HG03354 (cell line): ENCODE data around the gene ZNF697.
A peak's percentile ranks its signal among the peaks of the same experiment; 100 is the strongest.
"Not testable (repeated sequence)": the region's sequence is repeated elsewhere in the genome, so short reads cannot be mapped to it uniquely, and the experiment has no call there.

Experiments
- ATAC-seq: cut with Tn5 transposase; IDR thresholded peaks from one replicate; pipeline ENCODE4 v1.9.1; 2021; ENCODE audit warnings: mild to moderate bottlenecking; ENCODE audit not compliant: unreplicated experiment, poor library complexity, severe bottlenecking

ZNF697 gene

DNA sequence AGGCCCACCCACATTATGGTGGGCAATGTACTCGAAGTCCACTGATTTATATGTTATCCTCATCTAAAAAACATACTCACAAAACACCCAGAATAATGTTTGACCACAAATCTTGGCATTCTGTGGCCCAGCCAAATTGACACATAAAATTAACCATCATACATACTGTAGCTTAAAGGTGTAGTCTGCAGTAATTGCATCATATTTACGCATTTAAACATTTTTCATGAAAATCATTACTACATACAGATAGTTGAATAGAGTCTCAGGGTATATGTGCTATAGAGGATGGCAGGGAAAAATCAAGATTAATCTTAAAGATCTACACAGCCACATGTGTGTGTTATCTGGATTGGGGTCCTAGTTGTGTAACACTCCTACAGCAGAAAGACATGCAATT, 14.5 kb downstream of the ZNF697 start:
- ATAC-seq: no peak

DNA sequence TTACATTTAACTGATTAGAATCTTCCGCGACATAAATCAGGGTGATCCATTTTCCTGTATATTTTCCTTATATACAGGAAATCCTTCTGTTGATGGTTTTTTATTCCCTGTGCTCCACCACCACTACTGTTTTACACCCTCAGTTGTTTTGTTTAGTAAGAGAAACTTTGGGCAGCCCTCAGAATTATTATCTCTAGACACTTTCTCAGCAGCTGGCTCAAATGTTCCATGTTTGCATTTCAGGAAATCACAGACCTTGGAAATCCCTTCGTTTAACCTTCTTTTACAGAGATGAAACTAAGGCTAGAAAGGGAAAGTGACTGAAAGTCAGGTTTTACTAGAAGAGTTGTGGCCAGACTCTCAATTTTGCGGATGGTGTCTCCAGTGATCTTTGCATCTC, 15.2 kb downstream of the ZNF697 start:
- ATAC-seq: no peak

DNA sequence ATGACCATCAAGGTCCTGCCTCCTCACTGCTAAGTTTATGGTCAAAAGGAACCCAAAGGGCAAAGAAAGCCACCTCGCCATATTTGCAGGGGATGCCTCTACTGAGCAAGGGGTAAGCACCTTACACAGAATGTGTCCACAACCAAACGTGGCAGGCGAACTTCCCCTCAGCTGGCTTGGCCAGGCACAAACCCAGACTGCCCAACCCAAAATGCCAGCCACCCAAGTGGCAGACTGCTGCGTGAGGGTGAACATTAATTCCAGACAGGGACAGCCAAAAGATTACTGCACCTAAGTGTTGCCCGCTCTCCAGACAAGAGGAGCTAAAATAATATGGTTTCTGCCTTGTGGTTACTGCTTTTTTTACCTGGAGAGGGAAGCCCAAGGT, 16.0 kb downstream of the ZNF697 start:
- no peak for ATAC-seq

DNA sequence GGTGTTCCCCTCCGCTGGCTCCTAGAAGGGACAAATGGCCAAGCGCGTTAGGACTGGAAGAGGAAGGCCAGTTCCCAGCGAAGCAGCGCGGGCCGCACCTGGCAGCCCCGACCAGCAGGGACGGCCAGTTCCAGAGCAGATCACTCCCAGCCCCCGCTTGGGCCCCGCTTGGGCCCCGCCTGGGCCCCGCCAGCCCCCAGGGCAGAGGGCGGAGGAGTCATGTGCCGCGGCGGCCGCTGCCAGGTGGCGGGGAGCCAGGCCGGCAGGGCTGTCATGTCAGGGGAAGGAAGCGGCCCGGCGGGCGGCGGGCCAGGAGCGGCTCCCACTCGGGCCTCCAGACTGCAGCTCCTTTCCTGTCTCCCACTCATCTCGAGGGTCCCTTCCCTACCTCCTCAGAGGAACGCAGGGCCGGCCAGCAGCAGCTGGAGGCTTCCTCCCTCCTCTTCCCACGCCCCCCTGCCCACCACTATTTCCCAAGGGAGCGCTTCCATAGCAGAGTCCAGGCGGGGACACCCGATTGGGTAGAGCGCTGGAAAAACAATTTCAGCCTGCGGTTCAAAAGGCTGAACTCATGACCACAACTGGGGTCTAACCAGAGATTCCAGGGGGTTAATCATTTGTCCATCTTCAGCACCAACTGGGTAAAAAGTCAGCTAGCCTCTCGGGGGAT, 16.5 kb downstream of the ZNF697 start:
- ATAC-seq: peak; percentile 82

DNA sequence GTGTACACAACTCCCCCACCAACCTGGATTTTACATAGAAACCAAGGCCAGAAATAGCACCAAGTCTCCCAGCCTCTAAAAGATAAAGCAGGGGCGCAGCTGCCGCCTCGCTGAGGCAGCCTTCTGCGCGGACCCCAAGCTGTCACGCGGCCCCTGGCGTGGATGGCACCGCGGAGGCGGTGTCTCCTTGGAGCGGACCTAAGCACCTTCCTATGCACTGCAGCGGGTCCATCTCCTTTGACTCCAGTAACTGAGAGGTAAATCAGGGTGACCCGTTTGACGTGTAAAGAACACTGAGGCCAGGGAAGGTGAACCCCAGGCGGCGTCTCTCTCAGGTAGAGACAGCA, 17.0 kb downstream of the ZNF697 start:
- ATAC-seq: no peak

DNA sequence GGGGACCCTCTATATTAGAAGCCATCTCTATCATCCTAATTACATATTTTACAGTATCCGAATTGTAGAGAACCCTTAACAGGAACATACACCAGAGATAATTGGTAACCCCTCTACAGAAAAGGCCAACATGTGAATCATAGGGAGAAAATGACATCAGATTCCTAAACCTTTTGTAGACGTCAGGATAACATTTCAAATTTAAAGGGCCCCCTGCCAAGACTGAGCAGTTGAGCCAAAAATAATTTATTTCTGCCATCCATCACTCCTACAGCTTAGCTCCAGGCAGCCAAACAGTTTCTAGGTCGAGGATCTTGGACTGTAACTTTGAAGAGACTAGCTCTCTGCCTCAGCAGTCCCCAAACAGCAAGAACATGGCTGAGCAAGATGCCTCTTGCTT, 21.2 kb downstream of the ZNF697 start:
- ATAC-seq: no peak

DNA sequence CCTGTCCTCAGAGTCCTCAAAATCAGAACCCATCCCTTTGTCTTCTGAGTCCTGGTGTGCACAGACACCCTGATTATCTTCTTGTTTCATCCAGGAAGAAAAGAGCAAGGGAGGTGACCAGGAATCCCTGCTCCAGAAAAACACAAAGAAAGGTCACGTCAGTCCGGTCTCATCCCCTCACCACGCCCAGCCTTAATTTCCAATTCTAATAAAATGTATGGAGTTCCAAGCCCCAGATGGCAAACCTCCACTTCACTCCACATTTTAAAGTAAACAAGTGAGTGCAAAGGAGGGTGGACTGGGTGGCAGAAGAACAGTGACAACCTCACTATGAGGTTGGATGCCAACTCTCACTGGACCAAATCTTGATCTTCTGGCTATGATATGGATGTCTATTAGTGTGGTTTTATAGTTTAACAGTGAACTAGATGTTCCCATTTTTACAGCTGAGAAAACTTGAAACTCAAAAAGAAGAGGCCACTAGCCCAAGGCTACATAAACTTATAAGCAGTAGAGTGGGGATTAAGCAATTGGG, 22.0 kb downstream of the ZNF697 start:
- ATAC-seq: no peak

DNA sequence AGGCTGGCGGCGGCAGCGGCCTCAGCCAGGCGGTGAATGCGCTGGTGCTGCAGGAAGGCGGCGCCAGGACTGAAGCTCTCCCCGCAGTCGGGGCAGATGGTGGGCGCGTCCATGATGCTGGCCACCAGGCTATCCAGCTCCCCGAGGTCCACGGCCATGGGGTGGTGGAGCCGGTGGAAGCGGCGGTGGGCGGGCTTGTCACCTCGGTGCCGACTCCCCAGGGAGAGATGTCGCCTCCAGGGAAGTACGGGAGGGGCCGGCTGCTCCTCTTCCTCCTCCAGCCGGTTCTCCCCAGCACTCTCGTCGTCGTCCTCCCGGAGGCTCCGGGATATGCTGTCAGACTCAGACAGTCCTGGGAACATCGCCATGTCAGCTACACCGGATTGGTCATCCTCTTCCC, 24.4 kb downstream of the ZNF697 start:
- ATAC-seq: no peak

DNA sequence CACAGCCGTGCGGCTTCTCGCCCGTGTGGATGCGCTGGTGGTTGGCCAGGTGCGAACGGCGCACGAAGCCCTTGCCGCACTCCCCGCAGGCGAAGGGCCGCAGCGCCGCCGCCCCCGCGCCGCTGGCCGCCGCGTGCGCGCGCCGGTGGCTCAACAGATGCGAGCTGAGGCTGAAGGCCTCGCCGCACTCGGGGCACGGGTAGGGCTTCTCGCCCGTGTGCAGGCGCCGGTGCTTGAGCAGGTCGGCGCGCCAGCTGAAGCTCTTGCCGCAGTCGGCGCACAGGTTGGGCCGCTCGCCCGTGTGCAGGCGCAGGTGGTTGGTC, 24.9 kb downstream of the ZNF697 start:
- ATAC-seq: no peak

DNA sequence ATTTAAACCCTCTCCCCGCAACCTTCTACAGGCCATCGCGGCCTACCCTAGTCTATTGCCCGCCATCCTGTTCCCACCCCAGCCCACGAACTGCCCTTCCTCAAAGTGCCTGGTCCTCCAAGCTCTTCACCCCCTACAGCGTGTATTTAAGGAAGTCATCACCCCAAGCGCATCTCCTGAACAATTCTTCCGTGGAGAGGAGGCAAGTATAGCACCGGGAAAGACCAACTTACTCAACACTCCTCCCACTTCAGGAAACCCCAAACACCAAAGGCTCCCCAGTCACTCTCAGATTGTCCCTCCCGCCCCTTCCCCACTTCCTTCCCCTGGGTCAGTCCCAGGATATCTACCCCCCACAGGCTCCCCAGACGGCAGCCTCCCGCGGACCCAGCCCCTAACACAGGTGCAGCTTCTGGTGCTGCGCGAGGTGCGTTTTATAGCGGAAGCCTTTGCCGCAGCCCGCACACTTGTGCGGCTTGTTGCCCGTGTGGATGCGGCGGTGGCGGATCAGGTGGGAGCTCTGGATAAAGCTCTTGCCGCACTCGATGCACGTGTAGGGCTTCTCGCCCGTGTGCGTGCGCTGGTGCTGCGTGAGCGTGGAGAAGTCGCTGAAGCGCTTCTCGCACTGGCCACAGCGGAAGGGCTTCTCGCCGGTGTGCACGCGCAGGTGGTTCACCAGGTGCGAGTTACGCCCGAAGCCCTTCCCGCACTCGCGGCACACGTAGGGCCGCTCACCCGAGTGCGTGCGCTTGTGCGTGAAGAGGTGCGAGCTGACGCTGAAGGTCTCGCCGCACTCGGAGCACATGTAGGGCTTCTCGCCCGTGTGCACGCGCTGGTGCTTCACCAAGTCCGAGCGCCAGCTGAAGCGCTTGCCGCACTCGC, 25.5 kb downstream of the ZNF697 start:
- ATAC-seq: no peak

DNA sequence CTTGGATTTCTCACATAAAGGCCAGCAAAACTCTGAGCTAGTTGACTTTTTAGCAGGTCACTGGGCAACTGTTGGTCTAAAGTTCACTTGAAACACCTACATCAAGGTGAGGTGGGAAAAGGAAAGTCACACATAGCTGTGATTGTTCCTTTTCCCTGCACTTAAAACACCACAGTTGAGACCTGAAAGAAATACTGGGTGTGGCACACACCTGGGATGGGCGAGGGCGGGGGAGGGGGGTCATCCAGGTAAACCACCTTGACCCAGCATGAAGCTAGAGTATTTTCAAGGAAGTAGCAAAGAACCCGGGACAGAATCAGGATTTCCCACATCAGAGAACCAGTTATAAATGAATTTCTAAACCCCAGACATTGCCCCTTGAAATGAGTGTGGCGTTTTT, 26.4 kb downstream of the ZNF697 start:
- ATAC-seq: no peak

DNA sequence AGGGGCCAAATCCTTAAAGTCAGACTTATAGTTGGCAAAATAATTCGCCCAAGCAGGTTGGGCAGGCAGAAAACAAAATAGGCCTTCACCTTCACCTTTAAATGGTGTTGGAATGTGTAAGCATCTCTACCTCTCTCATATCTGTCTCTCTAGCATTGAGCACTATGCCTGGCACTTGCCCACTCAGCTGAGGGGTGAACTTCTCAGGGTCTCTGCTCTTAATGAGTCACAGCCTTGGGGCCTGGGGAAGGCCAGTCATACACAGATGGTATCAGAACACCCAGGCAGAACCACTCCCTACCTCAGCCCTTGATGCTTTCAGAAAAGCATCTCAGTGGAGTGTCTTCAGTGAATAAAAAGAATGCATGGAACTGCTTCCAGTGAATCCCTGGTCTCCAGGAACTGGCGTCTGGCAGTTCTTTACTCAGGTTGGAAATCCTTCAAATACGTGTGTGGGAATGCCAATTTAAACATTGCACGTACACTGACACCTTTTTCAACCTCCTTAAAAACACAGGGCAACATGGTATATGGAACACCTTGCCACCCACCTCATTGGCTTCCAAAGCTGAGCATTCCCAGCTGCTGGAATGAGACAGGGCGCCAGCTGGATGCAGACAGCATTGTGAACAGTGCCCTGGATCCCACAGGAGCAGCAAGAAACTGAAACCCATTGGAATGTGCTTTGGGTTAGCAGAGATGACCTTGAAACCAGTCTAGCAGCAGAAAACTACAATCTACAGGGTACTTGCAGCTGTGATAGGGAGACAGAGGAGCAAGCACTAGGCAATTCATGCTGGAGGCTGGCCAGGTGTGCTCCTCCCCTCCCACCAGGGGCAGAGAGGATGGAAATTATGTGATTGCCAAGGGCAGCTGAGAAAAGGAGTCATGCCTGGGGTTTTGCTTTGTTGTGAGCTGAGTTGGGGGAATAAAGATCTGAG, 30.0 kb downstream of the ZNF697 start:
- no peak for ATAC-seq

DNA sequence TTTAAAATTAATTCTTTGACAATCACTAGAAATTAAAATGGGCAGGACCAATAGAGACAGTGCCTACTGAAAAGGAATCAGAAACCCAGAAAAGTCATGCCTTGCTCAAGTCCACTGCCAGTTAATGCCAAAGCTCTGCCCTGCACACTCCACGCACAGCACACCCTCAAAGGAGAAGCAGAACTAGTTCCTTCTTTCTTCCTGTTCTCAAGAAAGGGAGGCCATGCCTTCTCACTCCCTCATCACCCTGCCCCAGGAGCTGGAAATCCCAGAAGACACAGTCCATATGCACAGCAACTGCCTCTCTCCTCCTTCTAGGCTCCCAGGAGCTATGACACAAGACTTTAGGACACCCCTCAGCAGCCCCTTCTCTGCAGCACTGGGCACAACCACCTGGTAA, 31.3 kb downstream of the ZNF697 start:
- not testable (repeated sequence) for ATAC-seq

DNA sequence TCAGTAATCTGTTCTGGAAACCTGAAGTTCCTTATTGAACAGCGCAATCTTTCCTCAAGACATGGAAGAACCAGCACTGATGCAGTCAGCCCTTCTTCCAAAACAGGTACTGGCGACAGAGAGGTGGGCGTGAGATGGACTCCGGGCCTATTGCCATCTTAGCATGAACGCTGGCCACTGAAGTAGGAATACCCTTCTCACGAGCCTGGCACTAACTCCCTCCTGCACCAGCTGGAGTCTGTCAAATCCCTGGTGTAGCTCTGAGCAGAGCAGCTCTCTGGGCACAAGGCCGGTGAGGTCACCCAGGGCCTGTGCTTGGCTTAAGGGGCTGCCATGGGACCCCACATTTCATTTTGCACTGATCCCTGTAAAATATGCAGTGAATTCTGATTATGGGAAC, 33.0 kb downstream of the ZNF697 start:
- not testable (repeated sequence) for ATAC-seq

DNA sequence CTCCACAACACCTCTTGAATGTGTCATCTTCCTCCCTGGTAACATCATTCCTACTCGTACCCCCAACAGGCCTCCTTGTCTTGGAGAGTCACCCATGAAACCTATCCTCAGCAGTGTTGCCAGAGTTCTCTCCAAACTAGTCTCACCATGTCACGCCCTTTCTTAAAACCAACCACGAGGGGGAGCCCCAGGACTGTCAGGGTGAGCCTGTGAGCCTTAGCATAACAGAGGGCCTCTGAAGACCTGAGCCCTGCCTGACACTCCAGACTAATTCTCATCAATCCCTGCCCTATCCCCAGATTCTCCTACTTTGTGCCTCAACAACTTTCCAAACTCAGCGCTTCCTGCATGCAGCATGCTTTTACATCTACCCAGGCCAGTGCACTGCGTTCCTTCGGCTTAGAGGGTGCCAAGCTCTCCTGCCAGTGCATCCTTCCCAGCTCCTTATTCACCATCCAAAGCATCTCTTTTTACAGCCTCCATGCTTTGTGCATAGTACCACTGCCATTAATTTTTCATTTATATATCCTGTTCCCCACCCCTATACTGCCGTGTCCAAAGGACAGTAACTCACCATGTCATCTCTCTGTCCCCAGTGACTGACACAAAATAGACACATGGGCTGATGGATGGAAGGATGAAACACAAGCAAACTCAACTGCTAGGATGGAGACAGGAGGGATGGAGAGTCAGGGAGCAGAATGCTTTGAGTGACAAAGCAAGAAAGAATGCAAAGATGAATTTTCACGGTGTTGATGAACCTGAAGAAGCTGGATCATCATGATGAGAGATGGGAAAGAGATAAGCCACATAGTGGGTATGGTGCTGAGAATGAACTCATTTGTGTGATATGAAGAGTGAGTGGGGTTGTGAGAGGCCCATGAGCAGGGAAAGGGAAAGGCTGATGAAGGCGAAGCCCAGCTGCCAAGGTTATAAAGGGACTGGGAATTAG, 34.0 kb downstream of the ZNF697 start:
- ATAC-seq: peak; percentile 84

DNA sequence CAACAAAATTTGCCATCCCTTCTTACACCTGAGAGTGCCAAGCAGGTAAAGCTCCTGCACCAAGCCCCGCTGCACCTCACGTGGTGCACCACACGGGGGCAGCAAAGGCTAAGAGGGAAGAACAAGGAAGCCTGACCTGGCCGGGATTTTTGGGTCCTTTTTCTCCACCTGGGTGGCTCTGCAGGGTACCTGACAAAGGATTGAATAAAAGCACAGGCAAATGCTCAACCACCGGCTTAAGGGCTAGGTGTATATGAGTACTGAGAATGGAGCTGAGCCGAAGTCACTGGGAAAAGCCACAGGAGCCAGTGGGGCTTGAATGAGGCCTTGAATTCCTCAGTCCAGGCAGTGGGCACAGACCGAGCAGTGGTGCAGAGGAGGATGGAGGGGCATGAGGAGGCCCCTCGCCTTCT, 36.4 kb downstream of the ZNF697 start:
- ATAC-seq: no peak

DNA sequence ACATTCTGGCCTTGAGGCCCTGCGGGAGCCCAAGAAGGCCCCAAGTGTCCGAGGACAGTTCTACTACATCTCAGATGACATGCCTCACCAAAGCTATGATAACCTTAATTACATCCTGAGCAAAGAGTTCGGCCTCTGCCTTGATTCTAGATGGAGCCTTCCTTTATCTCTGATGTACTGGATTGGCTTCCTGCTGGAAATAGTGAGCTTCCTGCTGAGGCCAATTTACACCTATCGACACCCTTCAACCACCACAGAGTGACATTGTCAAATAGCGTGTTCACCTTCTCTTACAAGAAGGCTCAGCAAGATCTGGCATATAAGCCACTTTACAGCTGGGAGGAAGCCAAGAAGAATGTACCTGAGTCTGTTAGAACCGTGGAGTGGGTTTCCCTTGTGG, 39.2 kb downstream of the ZNF697 start:
- not testable (repeated sequence) for ATAC-seq

DNA sequence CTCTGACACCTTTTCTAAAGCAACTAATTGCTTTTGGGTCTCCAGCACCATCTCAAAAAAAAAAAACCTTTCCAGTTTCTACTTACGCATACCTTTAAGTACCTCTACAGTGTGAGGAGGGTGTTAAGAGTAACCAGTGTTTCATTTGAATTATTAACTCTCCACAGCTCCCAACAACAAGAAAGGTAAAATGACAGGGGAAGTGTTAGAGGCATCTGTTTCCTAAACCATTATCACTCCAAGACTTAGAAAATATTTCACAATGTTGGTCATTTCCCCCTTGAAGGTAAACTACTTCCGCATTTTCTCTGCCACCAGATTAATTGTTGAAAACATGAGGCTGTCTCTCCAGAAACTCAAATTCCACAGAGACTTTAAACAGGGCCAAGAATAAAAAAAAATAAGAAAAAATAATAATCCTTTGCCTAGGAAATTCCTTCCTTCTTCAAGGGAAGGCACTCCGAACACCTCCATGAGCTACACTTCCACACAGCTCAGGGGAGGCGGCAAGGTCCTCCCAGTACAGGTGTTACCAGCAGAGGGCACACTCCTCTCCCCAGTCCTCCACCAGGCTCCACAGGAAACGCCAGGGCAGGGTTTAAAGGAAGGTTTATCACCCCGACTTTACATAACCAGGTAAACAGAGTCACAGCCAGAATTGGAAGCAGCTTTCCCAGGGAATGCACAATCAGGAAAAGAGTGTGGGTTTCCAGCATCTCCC, 40.8 kb downstream of the ZNF697 start:
- not testable (repeated sequence) for ATAC-seq

DNA sequence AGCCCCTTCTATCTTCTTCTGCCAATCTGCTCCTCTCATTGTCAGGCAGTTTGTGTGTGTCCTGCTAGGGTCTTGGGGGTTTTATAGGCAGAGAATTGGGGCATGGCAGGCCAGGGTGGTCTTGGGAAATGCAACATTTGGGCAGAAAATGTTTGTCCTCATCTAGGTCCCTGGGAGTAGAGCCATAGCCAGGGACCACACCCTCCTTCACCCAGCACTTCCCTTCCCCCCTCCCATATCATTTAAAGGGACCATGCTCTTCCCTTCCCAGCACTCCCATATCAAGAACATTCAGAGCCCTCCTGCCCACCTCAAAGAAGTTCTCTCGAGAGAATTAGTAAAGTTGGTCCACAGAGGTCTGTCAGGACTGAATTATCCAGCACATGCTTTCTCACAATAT, 41.7 kb downstream of the ZNF697 start:
- ATAC-seq: no peak
